AG04450 (cell line): ENCODE measurements around the gene PDZRN4. TPM values are rescaled to one million over a fixed set of nuclear protein-coding genes. Genes with fewer than 3 reads are reported as not detected.

ENCODE experiments used
- CTCF ChIA-PET: fragments of 300-600, 350-600 bp; formaldehyde crosslinking; extraction: SDS; loops from one replicate; lab custom pipeline; 2022; ENCODE audit warnings: antibody characterized with exemption, inconsistent platforms; lab: Charles Lee
- POLR2A ChIA-PET: fragments of 350-600 bp; formaldehyde crosslinking; extraction: SDS; loops from one replicate; lab custom pipeline; 2021; ENCODE audit warnings: antibody characterized with exemption, inconsistent platforms; lab: Yijun Ruan, JAX
- DNase-seq: peaks from one replicate; pipeline ENCODE4 v3.0.0-alpha.2; 2011; ENCODE audit warnings: low read depth, low spot score
- H3K27ac ChIP-seq: one replicate; pipeline ENCODE4 v1.5.1; 2012; ENCODE audit warnings: low read depth, low read length, control low read depth
- H3K27me3 ChIP-seq: one replicate; pipeline ENCODE4 v1.6.0; 2012; ENCODE audit warnings: low read length; ENCODE audit not compliant: control insufficient read depth, insufficient read depth
- H3K4me3 ChIP-seq: 2 replicates; pipeline ENCODE4 v1.5.1; 2011; ENCODE audit warnings: mild to moderate bottlenecking, low read depth, low read length, control low read depth
- H3K9me3 ChIP-seq: 2 replicates; pipeline ENCODE4 v1.5.1; 2012; ENCODE audit warnings: low read length; ENCODE audit not compliant: control insufficient read depth, insufficient read depth
- polyA plus RNA-seq: library from polyadenylated mRNA; depleted of rRNA; stranded (reverse); fragments of >200 nt; gene quantifications from 2 replicates; pipeline ENCODE4 v1.2.3, GENCODE V29; 2011
- TF ChIP-seq, protein P1 (sequence below): IDR thresholded peaks from 2 replicates; pipeline ENCODE4 v1.5.1; 2011; ENCODE audit warnings: low read depth, low read length, control low read depth, inconsistent platforms

The PDZRN4 gene
- polyA plus RNA-seq, 1 experiment = not detected

DNA sequence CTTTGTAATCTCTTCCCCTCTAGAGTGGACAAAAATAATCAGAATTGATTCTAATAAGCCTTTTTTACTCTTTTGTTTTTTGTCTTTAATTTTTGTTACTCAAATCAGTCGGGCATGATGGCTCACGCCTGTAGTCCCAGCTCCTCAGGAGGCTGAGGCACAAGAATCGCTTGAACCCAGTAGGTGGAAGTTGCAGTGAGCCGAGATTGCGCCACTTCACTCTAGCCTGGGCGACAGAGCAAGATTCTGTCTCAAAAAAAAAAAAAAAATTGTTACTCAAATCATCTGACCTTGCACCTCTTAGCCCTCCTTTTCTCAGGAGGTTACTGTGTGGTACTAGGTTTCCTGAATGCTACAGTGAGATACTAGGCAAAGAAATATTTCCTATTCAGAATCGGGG, 280.6 kb downstream of the PDZRN4 start:
- TF ChIP-seq, protein P1, sequence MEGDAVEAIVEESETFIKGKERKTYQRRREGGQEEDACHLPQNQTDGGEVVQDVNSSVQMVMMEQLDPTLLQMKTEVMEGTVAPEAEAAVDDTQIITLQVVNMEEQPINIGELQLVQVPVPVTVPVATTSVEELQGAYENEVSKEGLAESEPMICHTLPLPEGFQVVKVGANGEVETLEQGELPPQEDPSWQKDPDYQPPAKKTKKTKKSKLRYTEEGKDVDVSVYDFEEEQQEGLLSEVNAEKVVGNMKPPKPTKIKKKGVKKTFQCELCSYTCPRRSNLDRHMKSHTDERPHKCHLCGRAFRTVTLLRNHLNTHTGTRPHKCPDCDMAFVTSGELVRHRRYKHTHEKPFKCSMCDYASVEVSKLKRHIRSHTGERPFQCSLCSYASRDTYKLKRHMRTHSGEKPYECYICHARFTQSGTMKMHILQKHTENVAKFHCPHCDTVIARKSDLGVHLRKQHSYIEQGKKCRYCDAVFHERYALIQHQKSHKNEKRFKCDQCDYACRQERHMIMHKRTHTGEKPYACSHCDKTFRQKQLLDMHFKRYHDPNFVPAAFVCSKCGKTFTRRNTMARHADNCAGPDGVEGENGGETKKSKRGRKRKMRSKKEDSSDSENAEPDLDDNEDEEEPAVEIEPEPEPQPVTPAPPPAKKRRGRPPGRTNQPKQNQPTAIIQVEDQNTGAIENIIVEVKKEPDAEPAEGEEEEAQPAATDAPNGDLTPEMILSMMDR = no peak
- CTCF ChIA-PET = no interaction called here
- no peak for DNase-seq
- Histone ChIP-seq H3K9me3 (no peaks in the 10 kb centered on the region), H3K27me3 (no peaks in the 10 kb centered on the region), H3K27ac (no peak overlapping the region), H3K4me3 (no peak overlapping the region)
- POLR2A ChIA-PET = no interaction called here

DNA sequence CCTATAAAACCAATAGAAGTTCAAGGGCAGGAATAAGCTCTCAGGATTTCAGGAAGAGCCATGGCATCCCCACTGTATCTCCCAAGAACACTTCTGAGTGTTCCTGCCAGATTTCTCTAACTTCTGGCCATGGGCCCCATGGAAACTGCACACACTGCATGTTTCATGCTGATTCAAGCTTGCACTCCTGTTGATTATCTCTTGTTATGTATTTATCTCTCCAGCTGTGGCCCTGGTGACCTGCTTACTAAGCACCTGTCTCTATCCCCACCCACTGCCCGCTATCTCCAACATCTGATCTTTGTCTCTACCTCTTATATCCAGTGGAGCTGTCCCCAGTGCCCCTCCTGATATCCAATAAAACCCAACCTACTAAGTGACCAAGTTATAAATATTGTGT, 285.3 kb downstream of the PDZRN4 start:
- CTCF ChIA-PET = no interaction called here
- Histone ChIP-seq H3K27ac (no peak overlapping the region), H3K4me3 (no peak overlapping the region), H3K9me3 (no peaks in the 10 kb centered on the region), H3K27me3 (no peaks in the 10 kb centered on the region)
- POLR2A ChIA-PET = no interaction called here
- TF ChIP-seq, protein P1 = no peak
- no peak for DNase-seq

- no peaks in the 10 kb centered on the region for H3K27me3 ChIP-seq
- H3K9me3 ChIP-seq = no peaks in the 10 kb centered on the region
- CTCF ChIA-PET = no interaction called here
- POLR2A ChIA-PET = no interaction called here
- H3K4me3 ChIP-seq = no peak overlapping the region
- TF ChIP-seq, protein P1 = no peak
- no peak for DNase-seq
- no peak overlapping the region for H3K27ac ChIP-seq
Measured at GRCh38 chr12:41474001-41474400, 285.9 kb downstream of the PDZRN4 start.

DNA sequence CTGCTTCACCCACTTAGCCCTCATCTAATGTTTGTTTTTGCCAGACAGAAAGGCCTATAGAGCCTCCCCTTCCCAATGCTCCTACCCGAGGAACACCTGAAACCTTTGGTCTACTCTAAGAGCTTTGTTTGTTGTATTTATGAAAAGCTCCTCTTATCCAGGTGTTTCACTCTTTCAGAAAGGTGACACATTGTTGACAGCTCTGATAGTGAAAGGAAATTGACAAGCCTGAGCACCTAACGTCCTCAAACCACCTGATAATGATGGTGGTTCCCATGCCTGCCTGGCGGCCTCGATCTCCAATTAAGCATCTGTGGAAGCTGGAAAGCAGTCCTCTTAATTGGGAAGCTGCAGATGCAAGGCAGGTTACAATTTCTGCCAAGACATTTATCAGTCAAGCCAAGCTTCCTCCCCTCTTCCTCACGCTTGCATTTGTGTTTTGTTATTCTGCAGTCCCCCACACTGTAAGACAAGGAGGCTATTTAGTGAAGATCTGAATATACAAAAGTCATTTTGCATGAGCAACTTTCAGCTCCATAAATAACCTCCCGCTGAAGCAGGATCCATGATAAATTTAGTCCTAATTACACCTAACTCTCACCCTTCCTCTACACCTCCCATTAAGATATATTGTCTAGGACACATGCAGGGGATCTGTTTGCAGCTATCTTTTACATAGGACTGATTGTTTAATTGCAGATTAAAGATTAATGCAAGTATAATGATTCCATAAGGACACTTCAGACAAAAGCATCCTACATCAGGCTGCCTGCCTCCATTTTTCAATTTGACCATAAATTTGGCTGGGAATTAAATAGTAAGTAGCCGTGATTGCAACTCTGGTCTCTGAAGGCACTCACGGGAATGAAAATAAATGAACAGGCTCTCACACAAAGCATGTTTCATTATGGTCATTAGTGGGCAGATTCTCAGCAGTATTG, 288.6 kb downstream of the PDZRN4 start:
- ChIA-PET POLR2A (no interaction called here), CTCF (no interaction called here)
- DNase-seq = no peak
- TF ChIP-seq, protein P1 = no peak
- Histone ChIP-seq H3K27me3 (no peaks in the 10 kb centered on the region), H3K4me3 (no peak overlapping the region), H3K27ac (no peak overlapping the region), H3K9me3 (no peaks in the 10 kb centered on the region)

DNA sequence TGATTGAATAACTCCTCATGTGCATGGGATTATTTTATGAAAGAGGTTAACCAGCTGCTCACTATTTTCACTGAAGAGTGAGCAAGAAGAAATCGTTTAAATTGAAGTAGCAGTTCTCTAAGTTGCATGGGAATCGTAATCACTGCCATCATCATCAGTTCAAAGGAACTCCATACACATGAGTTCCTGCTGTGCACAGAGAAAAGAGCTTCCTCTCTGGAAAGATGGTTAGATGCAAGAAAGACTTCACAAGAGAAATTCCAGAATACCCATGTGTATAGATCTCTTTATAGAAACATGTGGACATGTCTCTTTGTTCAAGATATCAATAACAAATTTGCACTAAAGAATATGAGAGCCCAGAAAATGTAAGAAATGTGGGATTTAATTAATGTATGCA, 291.3 kb downstream of the PDZRN4 start:
- Histone ChIP-seq H3K27me3 (no peaks in the 10 kb centered on the region), H3K4me3 (no peak overlapping the region), H3K27ac (no peak overlapping the region), H3K9me3 (no peaks in the 10 kb centered on the region)
- ChIA-PET POLR2A (no interaction called here), CTCF (no interaction called here)
- TF ChIP-seq, protein P1 = no peak
- DNase-seq = no peak
